Transverse colon (tissue), 4 donors: ENCODE results near the gene GGA3. TPM values are rescaled to one million over a fixed set of nuclear protein-coding genes. Genes with fewer than 3 reads are reported as not detected.

Experiments
- DNase-seq: peaks from one replicate; pipeline ENCODE4 v3.0.0-alpha.2; 2019
- H3K27ac ChIP-seq, 4 donors: fragments of 200-600 bp; sonication (generic); 2 replicates each; pipeline ENCODE4 v1.5.1; 2016 to 2018; ENCODE audit warnings: inconsistent platforms in 4 of 4
- H3K27me3 ChIP-seq: fragments of 200-600 bp; sonication (generic); 2 replicates; pipeline ENCODE4 v1.5.1; 2017; ENCODE audit warnings: inconsistent platforms
- H3K36me3 ChIP-seq, 4 donors: fragments of 200-600 bp; sonication (generic); 2 replicates each; pipeline ENCODE4 v1.5.1; 2017 to 2019; ENCODE audit warnings: inconsistent platforms in 4 of 4
- H3K4me1 ChIP-seq, 4 donors: fragments of 200-600 bp; sonication (generic); 2 replicates each; pipeline ENCODE4 v1.5.1; 2017 to 2020; ENCODE audit warnings: inconsistent platforms in 4 of 4
- H3K4me3 ChIP-seq, 4 donors: fragments of 200-600 bp; sonication (generic); 1 replicate in 1 of 4; 2 replicates in 3 of 4; pipeline versions ENCODE4 v1.5.1 to v1.6.1; 2017 to 2019; ENCODE audit warnings: inconsistent platforms in 4 of 4
- H3K9me3 ChIP-seq, 2 donors: fragments of 200-600 bp; sonication (generic); 2 replicates each; pipeline ENCODE4 v1.5.1; 2017 to 2019; ENCODE audit warnings: inconsistent platforms in 2 of 2
- CTCF ChIP-seq, 5 experiments: fragments of 200-600 bp in 3 of 5; fragments of 450-650 bp in 2 of 5; sonication (generic) in 3 of 5; IDR thresholded peaks; 1 replicate in 2 of 5; 2 replicates in 3 of 5; pipeline ENCODE4 v1.5.1; 2016 to 2017; ENCODE audit warnings: antibody characterized with exemption in 5 of 5, inconsistent platforms in 3 of 5, mild to moderate bottlenecking in 2 of 5, moderate library complexity in 1 of 5
- EP300 ChIP-seq: sonication (generic); formaldehyde crosslinking; IDR thresholded peaks from one replicate; pipeline ENCODE4 v1.6.1; 2017; ENCODE audit warnings: antibody characterized with exemption, low read depth
- POLR2A ChIP-seq: fragments of 450-650 bp; IDR thresholded peaks from one replicate; pipeline ENCODE4 v1.6.1; 2016; ENCODE audit warnings: antibody characterized with exemption, mild to moderate bottlenecking, moderate library complexity
- POLR2AphosphoS5 ChIP-seq, 3 donors: sonication (generic); formaldehyde crosslinking; IDR thresholded peaks; one replicate each; pipeline ENCODE4 v1.6.1; 2016; ENCODE audit warnings: antibody characterized with exemption in 3 of 3
- WGBS, 2 donors: methylation state at CpG; one replicate each; pipeline ENCODE4 v1.1.5; 2018; ENCODE audit warnings: low coverage in 1 of 2; 5-methylcytosine and 5-hydroxymethylcytosine counted together
- in situ Hi-C, 4 donors: fragments of 200-750 bp; cut with MboI; loops; one replicate each; pipeline versions ENCODE4 v1.15.0 to v1.15.1; 2017; ENCODE audit warnings: low sequenced_read_pairs in 3 of 4, low pct_ligation_motif_present in 1 of 4, low pct_unique_long_range_greater_than_20kb in 1 of 4
- intact Hi-C: fragments of 100-400 bp; cut with DNase I; formaldehyde crosslinking; loops from one replicate; pipeline ENCODE4 v1.15.1; 2023; ENCODE audit warnings: low total_unique reads
- total RNA-seq, 4 donors: library from RNA; depleted of rRNA; stranded (reverse); fragments of >200 nt; gene quantifications; one replicate each; pipeline ENCODE4 v1.1.0, GENCODE V29; 2016

Gene GGA3
- total RNA-seq, 4 donors from 2014 or later = 36.2 to 134 (median 59.0) TPM

- H3K4me1 ChIP-seq = no peaks in the 10 kb centered on the region
- peak overlapping the region in 2 of 4 donors; percentile 1 to 16 for H3K27ac ChIP-seq
- no peak for DNase-seq
- H3K4me3 ChIP-seq = no peak overlapping the region
- H3K27me3 ChIP-seq = no peaks in the 10 kb centered on the region
- in situ Hi-C loops = no loop called here
- WGBS, 2 donors = 60 to 80% methylated on average over 2 to 5 of the region's 5 CpGs
- intact Hi-C loops = no loop called here
- TF ChIP-seq POLR2A = no peak
- TF ChIP-seq POLR2AphosphoS5 (IDR thresholded peaks at IDR 0.05) = no peak
- no peak for TF ChIP-seq CTCF (IDR thresholded peaks at IDR 0.05)
- TF ChIP-seq EP300 = no peak
- no peaks in the 10 kb centered on the region for H3K9me3 ChIP-seq
- H3K36me3 ChIP-seq = peaks cover 0 to 37% (median 18%) of the 10 kb centered on the region in 4 donors
These were observed 33.7 kb downstream of the GGA3 start for GRCh38 chr17:75227729-75228128.

GRCh38 chr17:75225016-75225415 is 36.4 kb downstream of the GGA3 start:
- intact Hi-C loops (no loop called here), in situ Hi-C loops (no loop called here)
- WGBS, 2 donors = 78% methylated on average over 14 of the region's 14 CpGs; no CpG with 5 or more reads in 1 of the 2 donors
- Histone ChIP-seq H3K4me3 (no peak overlapping the region), H3K27ac (no peak overlapping the region), H3K9me3 (no peaks in the 10 kb centered on the region), H3K27me3 (no peaks in the 10 kb centered on the region), H3K4me1 (no peaks in the 10 kb centered on the region), H3K36me3 (peaks cover 0 to 21% (median 10%) of the 10 kb centered on the region in 4 donors)
- DNase-seq = no peak
- TF ChIP-seq CTCF (IDR thresholded peaks at IDR 0.05) (no peak), POLR2A (no peak), POLR2AphosphoS5 (IDR thresholded peaks at IDR 0.05) (no peak), EP300 (no peak)

GRCh38 chr17:75219815-75220214 is 41.6 kb downstream of the GGA3 start:
- no peak overlapping the region for H3K27ac ChIP-seq
- TF ChIP-seq POLR2AphosphoS5 (IDR thresholded peaks at IDR 0.05) = no peak
- TF ChIP-seq EP300 = no peak
- no peak for TF ChIP-seq CTCF (IDR thresholded peaks at IDR 0.05)
- TF ChIP-seq POLR2A = no peak
- H3K9me3 ChIP-seq = no peaks in the 10 kb centered on the region
- peaks cover 0 to 32% (median 14%) of the 10 kb centered on the region in 4 donors for H3K36me3 ChIP-seq
- no peak overlapping the region for H3K4me3 ChIP-seq
- no peaks in the 10 kb centered on the region for H3K4me1 ChIP-seq
- in situ Hi-C loops = no loop called here
- 98% methylated on average over 3 of the region's 3 CpGs; no CpG with 5 or more reads in 1 of the 2 donors for WGBS, 2 donors
- intact Hi-C loops = no loop called here
- DNase-seq = no peak
- H3K27me3 ChIP-seq = no peaks in the 10 kb centered on the region

GRCh38 chr17:75218131-75218530 is 43.3 kb downstream of the GGA3 start:
- Histone ChIP-seq H3K27ac (no peak overlapping the region), H3K27me3 (no peaks in the 10 kb centered on the region), H3K4me1 (no peaks in the 10 kb centered on the region), H3K4me3 (no peak overlapping the region), H3K36me3 (peaks cover 0 to 46% (median 18%) of the 10 kb centered on the region in 4 donors), H3K9me3 (no peaks in the 10 kb centered on the region)
- intact Hi-C loops = no loop called here
- no peak for DNase-seq
- TF ChIP-seq POLR2AphosphoS5 (IDR thresholded peaks at IDR 0.05) (no peak), EP300 (no peak), POLR2A (no peak), CTCF (IDR thresholded peaks at IDR 0.05) (no peak)
- 92 to 95% methylated on average over 2 to 6 of the region's 6 CpGs for WGBS, 2 donors
- in situ Hi-C loops = no loop called here
